Stimulated activated CD8-positive, alpha-beta memory T cell treated with anti-CD3 and anti-CD28 coated beads, Interleukin-2, amount 100 ng/mL, for 1 hour (primary cell): Measurements from ENCODE around the gene PWWP2B.
"Not testable (repeated sequence)": the region's sequence is repeated elsewhere in the genome, so short reads cannot be mapped to it uniquely, and the experiment has no call there.

Experiments used
- DNase-seq, 2 donors: peaks; one replicate each; pipeline ENCODE4 v3.0.0-alpha.2; 2020; ENCODE audit warnings: low read depth in 2 of 2

The PWWP2B gene

DNA sequence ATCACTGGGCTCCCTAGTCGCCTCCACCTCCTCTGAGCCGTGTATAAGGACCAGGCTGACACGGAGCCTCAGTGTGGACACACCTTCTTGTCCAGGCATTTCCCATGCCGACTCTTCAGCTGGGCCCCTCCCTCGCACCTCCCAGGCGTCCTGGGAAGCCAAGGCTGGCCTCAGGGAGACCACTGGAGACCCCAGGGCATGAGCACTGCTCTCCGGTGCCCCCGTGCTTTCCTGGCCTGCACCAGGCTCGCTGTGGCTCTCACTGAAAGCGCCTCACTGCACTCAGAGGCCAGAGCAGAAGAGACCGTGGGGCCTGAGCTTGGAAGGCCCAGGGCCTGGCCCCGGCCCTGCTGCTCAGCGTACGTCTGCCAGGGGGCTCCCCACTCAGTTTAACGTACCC is 33.6 kb upstream of the PWWP2B start:
- no peak for DNase-seq

GRCh38 chr10:132363921-132364593 is 32.9 kb upstream of the PWWP2B start:
- no peak for DNase-seq

DNA sequence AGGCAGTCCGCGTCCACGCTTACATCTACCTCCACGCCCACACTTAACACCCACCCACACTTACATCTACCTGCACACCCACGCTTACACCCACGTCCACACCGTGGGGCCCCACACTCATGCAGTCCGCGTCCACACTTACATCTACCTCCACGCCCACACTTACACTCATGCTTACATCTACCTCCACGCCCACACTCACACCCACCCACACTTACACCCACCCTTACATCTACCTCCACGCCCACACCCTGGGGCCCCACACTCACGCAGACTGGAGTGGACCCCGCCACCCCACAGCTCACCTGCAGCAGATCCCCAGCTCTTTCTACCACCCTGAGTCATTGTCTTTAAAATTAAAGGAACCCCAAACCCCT is 32.4 kb upstream of the PWWP2B start:
- DNase-seq, result peak in 1 of 2 donors; percentile 7

DNA sequence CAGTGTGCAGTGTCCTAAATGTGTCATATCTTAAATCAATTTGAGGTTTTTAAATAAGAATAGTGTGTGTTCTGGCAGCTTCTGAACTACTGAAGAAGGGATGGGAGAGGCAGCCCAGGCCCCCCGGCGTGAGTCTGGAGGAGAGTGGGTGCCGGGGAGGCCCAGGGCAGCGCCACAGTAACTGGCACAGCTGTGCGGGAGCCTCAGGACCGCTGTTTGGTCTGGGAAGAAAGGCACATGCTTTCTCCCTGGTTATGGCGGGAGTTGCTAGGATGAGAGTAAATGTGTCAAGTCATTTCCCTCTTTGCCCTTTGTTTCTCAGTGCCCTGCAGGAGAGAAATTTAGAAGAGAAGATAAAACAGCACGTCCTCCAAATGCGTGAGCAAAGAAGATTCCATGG is 31.9 kb upstream of the PWWP2B start:
- no peak for DNase-seq

DNA sequence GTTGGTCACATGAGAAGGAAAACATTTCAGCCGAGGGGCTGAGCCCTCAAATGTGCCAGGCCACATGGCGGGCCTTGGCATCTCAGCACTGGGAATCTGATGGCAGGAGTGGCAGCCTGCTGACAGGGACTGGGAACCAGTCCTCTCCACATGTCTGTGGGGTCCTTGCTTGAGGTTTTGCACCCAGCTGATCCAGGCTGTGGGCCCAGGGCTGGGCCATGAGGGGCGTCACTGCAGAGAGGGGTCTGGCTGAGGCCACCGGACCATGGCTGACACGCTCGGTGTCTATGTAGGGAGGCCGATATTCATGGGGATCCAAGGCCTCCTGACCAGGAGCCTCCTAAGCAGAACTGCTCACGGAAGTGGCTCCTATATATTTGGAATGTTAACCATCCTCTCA is 31.0 kb upstream of the PWWP2B start:
- no peak for DNase-seq

DNA sequence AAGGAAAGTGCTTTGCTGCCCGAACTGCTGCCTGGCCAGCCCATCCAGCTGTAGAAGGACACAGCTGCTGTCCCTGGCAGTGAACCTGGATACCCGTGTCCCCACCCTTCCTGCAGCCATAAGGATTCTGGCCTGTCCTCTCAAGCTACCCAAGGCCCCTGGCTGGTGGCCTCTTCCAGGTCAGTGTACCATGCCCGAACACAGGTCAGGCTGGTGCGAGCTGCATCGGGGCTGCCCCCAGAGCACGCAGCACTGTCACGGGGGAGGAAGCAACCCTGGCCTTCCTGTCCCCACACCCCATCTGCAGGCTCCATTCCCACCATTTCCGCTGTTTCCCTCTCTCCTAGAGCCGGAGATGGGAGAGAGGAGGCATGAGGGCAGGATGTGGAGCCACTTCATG is 30.5 kb upstream of the PWWP2B start:
- DNase-seq, result no peak

GRCh38 chr10:132368391-132368790 is 28.6 kb upstream of the PWWP2B start:
- DNase-seq, result no peak

DNA sequence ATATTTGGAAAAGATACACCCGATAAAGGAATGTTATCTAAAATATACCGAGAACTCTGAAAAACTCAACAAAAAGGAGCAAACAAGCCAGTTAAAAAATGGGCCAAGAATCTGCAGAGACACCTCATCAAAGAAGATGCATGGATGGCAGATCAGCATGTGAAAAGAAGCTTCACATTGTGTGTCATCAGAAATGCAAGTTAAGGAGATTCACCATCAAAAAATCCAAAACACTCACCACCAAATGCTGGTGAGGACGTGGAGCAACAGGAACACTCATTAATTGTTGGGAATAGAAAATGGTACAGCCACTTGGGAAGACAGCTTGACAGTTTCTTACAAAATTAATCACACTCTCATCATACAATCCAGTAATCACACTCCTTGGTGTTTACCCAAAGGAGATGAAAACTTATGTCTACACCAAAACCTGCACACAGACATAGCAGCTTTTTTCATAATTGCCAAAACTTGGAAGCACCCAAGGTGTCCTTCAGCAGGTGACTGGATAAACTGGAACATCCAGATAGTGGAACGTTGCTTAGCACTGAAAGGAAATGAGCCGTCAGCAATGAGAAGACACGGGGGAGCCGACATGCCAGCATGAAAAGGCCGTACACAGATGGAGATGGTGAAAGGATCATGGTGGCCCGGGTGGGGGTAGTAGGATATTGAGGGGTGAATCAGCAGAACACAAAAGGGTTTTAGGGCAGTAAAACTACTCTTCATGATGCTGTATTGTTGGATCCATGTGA is 27.9 kb upstream of the PWWP2B start:
- DNase-seq, result no peak

DNA sequence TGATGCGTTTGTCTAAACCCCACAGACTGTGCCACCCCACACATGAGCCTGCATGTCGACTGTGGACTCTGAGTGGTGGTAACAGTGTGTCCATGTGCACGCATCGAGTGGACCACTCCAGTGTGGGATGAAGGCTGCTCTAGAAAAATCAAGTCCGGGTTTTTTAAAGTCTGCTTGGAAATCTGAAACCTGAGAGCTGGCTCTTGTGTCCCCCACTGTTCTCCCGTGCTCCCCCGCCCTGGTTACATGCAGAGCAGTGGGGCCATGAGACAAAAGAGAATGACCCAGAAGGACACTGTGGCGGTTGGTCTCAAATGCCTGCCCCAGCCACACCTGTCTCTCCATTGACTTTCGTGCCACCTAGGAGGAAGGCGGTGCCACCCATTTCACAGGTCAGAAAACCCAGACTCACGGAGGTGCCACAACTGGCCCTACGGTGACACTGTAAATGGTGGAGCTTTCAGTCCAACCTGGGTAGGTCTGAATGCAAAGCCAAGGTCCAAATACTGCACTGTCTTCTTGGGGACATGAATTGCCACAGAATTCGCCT is 27.3 kb upstream of the PWWP2B start:
- no peak for DNase-seq

DNA sequence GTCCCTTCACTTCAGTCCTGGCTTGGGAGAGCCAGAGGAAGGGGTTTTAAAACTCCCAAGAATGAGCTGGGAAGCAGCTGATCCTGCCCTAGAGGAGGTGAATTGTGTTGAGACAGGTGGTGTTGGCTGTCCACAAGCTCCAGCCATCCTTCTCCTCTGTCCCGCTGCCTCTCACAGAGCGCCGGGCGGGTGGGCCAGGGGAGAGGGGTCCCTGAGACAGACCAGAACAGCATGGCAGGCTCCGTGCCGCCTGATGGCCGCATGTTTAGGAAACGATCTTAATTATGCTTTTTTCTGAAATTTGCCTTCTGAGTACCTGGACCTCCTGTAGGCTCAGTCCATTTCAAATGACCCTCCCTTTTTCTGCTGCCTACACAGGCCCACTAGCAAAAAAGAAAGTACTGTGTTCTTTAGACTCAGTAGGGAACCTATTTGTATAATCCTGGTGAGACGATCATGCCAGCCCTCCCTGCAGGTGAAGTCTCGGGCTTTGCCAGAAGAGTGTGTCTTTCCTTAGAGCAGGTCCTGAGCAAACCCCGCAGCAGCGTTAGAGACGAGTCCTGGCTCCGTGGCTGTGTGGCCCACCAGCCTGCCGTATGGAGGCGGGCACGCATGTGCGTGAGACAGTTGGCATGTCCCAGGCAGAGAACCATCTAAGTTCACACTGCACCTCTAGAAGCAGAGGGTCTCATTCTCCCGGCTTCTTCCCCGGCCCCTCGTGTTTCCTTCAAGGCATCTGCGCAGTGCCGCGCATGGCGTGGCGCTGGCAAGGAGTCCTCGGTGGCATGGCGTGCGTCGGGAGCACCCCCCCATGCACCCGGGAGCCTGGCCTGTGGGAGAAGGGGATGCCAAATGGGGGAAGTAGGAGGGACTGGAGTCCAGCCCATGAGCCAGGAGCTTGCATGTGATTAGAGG is 26.3 kb upstream of the PWWP2B start:
- DNase-seq, result no peak

- no peak for DNase-seq
Observed at GRCh38 chr10:132371641-132372081, 25.3 kb upstream of the PWWP2B start.

DNA sequence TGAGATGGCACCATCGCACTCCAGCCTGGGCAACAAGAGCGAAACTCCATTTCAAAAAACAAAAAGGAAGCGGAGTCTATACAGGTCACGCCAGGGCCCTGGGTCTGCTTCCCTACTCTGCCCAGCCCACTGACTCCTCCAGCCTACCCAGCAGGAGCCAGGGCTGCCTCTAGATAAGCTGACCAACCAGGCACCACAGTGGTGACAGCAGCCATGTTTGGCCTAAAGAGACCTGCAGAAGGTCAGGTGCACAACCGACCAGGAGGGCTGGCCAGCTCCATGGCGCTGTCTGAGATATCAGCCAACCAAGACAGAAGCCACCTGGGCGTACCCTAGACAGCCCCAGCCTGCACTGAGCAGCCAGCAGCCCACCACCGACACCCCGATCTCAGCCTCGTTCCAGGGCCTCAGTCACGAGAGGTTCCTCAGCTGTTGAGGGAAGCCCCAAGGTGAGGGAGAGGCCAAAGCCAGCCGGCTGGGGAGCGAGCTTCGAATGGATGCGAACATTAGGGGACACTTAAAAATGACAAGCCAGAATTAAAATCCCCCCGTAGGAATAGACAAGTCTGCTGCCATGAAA is 24.4 kb upstream of the PWWP2B start:
- DNase-seq, result no peak

DNA sequence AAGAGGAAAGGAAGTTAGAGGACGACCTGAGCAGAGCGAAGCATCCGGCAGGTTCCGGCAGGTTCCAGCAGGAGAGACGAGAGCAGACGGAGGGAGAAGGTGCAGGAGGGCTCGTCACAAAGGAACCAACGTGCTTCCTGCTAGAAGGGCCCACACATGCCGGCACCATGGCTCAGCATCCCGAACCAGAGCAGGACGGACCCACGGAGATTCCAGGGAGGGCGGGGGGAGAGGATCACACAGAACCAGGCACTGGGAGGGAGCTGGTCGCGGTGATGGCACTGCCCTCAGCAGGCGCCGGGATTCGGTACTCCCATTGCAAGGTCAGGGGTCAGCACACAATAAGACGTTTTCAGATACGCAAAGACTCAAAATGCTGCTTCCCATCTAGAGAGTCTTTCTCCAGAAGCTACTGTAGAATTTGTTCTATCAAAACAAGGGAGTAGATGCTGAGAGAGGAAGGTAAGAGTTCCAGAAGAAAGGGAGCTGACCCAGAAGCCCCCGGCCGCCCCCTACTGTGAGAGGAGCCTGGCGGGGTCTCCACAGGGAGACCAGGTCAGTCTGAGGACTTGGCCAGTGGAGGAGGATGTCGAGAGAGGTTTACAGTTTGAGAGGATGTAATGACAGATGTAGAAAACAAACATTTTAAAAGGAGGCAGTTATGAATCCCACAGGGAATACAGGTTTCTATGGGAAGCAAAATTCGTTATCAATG is 23.6 kb upstream of the PWWP2B start:
- no peak for DNase-seq

DNA sequence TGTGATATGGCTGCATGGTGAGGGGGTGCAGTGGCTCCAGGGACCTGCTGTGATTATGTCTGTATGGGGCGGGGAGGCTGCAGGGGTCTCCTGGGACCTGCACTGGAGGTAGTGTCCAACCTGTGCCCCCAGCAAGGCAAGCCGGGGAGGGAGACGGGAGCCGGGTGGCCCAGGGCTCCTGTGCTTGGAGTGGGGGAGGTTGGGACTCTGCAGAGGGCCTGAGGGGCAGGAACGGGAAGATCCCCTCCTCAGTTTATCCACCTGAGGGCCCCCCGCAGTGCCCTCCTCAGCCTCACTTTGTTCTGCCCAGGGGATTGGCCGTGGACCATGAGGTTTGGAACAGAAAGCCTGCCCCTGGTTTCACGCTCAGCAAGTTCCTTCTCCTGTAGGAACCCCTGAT is 22.8 kb upstream of the PWWP2B start:
- DNase-seq, result no peak

- DNase-seq, result no peak
Observed at GRCh38 chr10:132374612-132375011, 22.4 kb upstream of the PWWP2B start.

GRCh38 chr10:132375116-132375794 is 21.7 kb upstream of the PWWP2B start:
- no peak for DNase-seq

DNA sequence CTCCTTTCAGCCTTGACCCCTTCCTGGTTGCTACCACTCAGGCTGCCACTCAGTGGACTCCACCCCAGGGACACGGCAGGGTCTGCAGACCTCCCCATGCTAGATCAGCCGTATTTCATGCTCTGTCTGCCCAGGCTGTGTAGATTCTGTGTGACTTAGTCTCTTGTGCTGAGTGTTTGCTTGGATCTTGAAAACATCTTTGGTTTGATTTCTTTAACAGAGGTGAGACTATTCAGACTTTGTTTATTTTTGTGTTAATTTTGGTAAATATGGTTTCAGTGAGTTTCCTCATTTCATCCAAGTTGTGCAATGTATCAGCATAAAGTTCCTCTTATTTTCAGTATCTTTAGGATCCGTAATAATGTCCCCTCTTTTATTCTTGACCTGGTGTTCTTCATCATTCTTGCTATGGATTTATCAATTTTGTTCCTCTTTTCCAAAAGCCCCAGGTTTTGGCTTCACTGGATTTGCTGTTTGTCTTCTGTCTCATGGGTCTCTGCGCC is 21.2 kb upstream of the PWWP2B start:
- no peak for DNase-seq

- no peak for DNase-seq
Observed at GRCh38 chr10:132376394-132376851, 20.6 kb upstream of the PWWP2B start.

- DNase-seq, result no peak
Observed at GRCh38 chr10:132377326-132377725, 19.7 kb upstream of the PWWP2B start.

- DNase-seq, result not testable (repeated sequence)
Observed at GRCh38 chr10:132379026-132379425, 18.0 kb upstream of the PWWP2B start.
